Measurements from ENCODE around the gene LMOD3.

DNA sequence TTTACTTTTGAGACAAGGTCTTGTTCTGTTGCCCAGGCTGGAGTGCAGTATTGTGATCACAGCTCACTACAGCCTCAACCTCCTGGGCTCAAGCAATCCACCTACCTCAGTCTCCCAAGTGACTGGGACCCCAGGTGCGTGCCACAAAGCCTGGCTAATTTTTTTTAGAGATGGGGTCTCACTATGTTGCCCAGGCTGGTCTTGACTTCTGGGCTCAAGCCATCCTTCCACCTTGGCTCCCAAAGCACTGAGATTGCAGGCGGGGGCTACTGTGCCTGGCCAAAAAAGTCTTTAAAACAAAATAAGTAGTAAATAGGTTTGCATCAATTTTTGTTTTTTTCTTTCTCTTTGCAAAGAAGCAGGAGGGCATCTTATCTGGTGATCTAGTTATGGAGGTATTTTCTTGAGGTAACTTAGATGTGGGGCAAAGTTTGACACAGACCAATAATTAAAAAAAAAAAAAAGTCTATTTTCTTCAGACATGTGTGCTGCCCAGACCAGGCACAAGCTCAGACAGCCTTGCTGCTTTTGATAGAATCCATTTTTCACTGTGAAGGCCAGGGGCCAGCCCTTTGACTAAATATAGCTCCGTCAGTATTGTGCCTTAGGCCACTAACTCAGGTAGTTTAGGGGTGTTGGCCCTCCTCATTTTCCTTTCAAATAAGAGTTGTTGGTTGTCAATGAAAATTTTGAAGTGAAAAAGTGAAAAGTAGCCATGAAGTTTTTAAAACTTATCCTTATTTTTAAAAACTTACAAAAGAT, 35.2 kb downstream of the LMOD3 start:
- TF ChIP-seq CTCF (IDR thresholded peaks at IDR 0.05; ENCODE audit: low read depth, low read length) (no peak), EZH2phosphoT487 (IDR thresholded peaks at IDR 0.05; ENCODE audit: low read depth) (no peak)
